Embryonic facial prominence (tissue), 1 donor: ENCODE results near the gene GRID1.

Experiments used
- DNase-seq: peaks from one replicate; pipeline ENCODE4 v3.0.0-alpha.2; 2016; ENCODE audit errors: extremely low spot score

GRID1 gene

DNA sequence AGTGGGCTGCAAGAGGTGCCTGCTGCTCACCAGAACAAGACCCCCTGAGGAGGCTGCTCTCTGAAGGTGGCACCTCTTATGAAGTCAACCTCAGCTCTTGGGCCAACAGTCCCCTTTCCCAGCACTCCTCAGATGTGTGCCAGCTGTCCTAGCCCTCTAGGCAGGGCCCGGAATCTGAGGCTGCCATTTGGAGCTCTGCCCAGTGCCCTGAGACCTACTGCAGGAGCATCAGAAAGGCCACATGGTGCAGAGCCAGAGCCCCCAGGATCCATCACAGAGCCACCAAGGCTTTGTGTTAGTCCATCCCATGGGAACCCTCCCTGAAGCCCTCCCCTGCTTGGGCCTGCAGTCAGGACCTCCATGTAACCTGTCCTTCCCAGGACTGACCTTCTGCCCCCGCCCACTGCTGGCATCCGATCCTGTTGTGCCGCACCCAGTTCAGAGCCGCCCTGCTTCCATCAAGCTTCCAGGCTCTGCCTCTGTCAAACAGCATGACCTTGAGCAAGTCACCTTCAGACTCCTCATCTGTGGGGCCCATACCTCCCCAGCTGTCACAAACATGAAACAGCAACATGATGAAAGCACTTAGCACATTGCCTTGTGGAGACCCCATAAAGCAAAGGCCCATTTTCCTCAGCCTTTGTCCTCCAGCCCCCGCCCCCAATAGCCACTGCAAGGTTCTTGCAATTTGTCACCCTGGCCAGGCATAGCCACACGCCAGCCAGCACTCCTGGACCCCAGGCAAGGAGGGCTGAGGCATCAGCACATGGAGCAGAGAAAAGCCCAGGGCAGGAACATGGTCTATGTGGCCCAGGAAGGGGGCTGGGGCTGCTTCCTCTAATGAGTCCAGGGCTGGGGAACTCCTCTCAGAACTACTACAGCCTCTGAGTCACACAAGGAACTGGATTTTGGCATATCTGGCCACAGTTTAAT, 51.7 kb downstream of the GRID1 start:
- DNase-seq, result no peak

DNA sequence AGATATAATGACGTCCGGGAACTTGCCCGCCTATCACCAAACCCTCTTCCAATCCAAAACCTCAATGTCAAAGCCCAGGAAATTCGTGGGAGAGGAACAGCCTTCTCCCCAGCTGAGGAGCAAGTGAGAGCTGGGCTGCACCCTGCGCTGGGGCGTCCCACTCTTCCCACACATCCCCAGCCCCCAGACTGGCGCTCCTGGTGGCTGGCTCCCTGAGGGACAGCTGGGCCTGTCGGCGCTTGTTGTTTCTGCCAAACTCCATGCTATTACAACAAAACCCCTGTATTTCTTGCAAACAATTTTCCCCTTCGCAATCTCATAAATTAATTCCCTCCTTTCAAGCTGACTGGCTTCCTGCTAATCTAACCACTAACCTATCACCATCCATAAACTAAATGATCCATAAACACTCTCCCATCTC, 53.0 kb downstream of the GRID1 start:
- no peak for DNase-seq

DNA sequence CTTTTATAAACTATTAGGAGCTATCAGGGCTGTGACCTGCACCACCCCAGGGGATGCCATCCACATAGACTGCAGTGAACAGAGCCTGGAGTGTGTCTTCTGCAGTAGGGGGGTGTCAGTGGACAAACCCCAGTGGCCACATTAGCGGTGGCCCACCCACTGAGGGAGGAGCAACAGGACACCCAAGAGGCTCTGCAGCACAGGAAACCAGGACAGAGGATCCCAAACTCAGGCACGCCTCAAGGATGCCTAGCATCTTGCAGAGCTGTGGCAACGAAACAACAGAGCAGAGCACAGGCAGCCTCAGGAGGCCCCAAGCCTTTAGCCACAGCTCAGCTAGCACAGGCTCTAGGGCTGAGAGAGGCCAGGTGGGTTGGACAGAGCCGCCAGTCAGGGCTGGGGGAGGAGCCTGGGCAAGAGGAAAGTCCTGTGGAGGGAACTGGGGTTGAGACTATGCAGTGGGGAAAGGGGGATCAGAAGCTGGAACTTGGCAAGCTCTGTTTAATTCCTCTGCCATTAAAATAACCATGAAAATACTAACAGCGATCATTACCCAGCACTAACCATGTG, 53.8 kb downstream of the GRID1 start:
- DNase-seq, result no peak

DNA sequence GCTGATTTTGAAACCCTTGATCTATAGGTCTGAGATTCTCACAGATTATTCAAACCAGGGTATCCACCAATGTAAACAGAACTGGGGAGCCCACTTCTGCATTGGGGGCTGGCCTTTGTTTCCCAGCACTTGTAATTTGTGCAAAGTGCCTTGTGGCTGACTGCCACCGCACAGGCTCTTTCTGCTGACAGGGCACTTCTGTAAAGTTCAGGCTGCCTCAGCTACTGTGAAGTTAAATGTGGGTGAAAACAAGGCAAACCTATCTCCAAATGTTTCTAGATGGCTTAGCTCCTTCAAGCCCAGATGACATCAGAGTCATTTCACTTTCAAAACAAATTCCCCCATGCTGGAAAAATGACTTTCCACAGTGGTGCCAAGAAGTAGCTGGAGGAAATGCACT, 54.7 kb downstream of the GRID1 start:
- no peak for DNase-seq

DNA sequence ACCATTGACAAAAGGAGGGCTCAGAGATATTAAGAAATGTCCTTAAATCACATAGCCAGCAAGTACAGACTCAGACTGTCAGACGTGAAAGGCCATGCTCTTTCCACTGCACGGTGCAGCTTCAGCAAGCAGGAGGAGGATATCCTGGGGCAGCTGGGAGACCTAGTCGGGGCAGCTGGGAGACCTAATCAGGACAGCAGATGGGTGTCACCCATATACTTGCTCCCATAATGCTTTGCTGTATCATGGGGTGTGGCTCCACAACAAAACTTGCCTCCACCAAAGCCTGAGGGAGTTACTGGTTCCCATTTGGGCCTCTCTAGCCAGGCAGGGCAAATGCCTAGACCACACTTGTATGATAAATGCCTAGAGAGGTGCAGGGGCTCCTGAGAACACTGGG, 55.4 kb downstream of the GRID1 start:
- DNase-seq, result no peak

DNA sequence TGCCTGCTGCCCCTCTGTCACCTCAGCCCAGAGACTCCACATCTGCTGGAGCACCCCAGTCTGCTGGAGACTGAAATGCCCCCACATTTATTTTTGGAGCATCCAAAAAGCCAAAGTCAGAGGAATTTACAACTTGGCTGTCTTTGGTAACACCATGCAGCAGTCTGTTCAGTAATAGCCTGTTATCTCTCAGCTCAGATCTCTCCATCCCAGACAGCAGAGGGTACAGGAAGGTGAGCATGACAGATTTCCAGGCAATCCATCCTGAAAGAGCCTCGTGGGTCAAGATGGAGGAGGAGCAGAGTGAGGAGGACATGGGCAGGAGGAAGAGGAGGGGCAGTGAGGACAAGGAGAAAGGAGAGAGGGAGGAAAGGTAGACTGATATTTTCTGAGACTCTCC, 55.9 kb downstream of the GRID1 start:
- no peak for DNase-seq

DNA sequence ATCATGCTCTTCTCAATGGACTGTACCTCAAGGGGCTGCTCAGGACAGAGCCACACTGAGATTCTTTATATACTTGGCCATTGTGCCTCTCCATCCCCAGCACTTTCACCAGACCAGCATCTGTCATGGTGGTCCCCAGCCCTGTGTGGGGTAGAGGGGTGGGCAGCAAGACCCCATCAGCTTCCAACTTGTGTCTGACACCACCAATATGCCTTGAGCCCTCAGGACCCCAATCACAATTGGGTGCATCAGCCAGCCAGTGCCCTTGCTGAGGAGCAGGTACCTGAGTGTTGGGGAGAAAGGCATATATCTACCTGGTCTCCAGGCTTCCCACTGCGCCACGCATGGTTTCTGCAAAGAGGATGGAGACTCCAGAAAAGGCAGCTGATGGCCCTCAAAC, 56.3 kb downstream of the GRID1 start:
- DNase-seq, result no peak

DNA sequence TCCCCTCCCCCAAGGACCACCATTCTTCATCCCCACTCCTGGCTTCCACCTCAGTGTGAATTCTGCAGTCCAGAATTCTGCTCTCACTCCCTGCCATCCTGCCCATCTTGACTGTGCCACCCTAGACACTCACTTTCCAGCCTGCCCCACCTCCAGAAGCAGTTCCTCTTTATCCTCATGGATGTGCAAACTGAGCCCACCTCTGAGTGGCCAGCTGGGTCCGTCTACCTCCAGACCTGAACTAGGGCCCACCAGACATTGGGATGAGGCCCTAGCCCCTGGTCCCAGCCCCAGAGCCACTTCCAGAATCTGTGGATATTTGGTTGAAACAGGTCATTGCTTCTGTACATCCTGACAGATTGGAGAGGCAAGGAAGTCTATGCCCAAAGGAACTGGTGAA, 58.5 kb downstream of the GRID1 start:
- DNase-seq, result no peak

DNA sequence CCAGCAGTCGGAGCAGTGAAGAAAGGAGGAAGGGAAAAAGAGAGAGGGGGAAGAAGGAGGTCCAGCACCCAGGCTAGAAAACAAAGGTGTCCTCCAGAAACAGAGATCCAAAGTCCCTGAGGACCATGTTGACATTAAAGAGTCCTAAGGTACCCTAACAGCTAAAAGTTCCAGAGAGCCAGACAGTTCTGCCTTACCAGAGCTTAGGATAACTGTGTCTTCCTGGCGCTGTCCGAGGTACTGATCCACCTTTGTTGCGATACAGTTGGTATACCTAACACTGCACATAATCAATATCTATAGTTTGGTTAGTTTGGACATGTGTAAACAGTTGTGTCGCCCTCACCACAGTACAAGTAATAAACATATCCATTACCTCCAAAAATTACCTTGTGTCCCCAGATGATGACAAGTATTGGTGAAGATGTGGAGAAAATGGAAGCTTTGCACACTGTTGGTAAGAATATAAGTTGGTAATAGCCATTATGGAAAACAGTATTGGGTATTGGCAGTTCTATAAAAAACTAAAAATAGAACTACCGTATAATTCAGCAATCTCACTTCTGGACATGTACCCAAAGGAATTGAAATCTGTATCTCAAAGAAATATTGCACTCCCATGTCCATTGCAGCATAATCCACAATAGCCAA, 59.8 kb downstream of the GRID1 start:
- no peak for DNase-seq

DNA sequence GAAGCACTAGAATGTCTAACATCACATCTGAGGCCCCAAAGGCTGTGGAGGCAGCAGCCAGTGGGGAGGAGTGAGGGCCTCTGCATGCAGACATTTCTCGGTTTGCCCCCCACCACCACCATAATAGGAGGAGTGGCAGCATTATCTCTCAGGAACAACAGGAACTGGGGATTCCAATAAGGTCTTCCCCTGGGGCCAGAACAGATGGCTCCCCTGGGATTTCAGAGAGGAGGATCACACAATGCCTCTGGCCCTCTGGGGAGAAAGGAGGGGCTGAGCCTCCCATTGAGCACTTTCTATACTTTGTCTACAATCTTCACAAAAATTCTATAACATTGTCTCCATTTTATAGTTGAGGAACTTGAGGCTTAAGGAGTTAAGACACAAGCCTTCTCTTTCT, 61.1 kb downstream of the GRID1 start:
- no peak for DNase-seq

DNA sequence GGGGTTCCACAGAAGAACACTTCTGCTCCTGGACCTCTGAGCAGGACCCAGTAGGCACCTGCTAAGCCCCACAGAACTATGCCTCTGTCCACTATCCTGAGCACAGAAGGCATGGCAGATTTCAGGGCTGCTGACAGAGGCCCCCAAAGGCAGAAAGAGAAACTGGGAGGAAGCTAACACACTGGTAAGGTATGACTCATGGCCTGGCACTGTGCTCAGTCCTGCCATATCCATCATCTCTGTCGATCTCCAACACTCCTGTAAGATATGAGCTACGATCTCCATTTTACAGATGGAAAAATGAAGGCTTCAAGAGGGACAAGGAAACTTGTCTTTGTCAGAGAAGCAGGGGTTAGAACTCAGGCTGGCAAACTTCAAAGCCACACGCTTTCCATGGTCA, 62.2 kb downstream of the GRID1 start:
- DNase-seq, result no peak

DNA sequence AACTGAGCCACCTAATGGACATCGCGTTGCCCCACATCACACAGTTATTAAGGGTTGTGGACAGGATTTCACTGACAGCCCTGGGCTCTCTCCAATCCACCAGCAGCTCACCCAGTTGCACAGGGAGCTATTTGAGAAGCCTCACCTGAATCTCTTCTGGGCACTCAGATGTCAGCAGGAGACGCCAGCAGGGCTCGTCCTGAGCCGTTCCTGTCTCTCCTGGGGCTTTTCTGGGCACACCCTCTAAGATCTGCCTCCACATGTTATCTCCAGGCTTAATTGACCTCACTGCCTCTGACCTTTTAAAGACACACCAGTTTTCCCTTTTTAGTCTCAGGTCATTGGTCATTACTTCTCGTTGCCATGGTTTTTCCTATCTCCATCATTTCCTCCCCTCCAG, 63.0 kb downstream of the GRID1 start:
- DNase-seq, result no peak

DNA sequence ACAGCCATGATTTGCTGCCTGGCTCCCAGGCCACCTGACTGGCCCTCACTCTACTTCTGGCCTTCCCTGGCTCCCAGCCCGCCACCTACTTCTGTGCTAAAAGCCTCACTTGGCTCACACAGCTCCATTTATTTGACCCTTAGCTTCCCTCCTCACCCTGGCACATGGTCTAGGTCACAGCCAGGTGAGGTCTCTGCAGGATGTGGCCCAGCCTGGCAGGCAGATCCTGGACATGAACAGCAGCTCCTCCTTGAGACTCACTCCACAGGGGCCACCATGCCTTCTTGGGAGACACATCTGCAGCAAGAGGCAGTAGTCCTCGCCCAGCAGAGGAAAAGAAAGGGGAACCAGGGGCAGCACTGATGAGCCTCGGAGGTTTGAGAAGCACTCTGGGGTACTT, 64.6 kb downstream of the GRID1 start:
- DNase-seq, result no peak

DNA sequence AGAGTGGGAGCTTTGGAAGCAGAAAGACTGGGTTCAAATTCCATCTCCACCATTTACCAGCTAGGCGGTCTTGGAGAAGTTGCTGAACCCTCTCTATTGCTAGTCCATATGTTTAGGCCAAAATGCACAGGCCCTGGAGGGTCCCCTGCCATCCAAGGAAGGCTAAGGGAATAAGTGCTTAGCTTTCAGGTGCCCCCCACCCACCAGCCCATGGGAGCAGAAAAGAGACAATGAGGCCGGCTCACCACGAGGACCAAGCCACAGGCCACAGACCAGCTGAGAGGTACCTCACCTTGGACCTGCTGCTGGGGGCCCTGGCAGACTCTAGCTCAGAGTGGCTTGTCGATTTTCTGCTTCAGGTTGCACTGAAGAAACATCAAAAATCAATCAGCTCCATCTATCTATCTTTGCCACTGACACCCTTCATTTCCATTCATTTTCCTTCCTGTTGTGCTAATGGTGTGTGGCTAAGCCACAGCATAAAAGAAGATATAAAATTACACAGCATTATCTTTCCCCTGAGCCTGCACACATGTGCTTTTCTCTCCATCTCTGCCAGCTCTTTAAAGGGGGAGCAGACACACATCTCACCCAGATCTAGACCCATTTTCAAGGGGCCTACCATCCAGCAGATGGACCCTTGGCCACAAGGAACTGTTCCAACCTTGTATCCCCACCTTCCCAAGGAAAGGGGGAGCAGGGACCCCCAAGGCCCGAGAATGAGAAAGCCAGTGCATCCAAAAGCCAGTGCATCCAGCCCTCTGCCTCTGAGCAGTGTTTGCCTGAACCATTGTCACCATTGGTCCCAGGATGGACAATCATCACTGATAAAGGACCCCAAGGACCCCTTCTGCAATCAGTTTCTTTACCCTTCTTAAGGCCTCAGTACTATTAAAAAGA, 65.4 kb downstream of the GRID1 start:
- no peak for DNase-seq

DNA sequence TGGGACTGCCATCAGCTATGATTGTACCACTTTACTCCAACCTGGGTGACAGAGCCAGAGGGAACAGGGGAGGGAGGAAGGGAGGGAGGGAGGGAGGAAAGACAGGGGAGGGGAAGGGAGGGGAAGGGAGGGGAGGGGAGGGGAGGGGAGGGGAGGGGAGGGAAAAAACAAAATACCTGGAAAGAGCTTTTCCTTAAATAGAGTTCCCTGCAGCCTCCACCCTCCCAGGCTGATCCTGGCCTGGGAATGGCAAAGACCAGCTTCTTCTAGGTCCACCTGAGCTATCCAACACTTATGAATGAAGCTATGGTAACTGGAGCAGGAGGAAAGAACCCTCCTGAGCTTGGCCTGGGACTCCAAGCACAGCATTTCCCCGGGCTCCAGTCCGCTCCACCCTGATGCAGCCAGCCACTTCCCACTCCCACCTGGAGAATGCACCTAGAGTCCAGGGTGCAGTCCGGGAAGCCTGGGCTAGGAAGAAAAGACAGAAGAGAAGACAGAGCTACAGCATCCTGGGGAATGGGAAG, 66.1 kb downstream of the GRID1 start:
- DNase-seq, result no peak

DNA sequence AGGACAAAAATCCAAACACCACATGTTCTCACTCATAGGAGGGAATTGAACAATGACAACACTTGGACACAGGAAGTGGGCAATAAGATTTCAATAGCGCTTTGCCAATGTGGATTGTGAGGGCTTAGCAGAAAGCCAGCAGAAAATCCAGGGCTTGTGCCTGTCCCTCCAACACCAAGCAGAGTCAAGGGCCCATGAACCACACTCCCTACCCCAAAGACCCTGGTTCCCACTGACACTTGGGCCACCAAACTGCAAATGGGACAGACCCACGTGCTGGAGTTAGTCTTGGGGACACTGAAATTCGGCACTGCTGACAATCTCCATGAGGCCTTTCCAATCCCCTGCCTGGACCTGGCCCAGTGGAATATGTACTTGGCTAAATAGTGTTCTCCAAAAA, 67.0 kb downstream of the GRID1 start:
- no peak for DNase-seq

DNA sequence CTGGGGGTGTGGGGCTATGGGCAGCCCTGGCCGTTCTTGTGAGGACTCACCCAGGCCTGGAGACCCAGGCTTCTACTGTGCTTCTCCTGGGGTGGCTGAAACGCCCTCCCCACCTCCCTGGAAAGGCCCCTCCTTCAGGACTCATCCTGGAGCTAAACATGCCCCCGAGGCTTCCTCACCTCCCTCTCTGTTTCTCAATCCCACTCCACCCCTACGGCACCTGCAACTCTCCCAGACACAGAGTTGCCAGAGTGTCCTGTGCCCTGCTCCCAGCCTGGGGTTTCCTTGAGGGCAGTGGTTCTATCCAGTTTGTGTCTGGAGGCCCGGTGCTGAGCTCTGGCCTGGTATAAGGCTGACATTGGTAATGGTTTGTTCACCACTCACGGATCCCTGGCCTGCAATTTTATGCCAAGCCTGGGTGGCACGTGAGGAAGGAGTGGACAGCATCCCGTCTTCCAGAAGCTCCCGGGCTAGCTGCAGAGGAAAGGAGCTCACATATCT, 68.0 kb downstream of the GRID1 start:
- DNase-seq, result no peak

DNA sequence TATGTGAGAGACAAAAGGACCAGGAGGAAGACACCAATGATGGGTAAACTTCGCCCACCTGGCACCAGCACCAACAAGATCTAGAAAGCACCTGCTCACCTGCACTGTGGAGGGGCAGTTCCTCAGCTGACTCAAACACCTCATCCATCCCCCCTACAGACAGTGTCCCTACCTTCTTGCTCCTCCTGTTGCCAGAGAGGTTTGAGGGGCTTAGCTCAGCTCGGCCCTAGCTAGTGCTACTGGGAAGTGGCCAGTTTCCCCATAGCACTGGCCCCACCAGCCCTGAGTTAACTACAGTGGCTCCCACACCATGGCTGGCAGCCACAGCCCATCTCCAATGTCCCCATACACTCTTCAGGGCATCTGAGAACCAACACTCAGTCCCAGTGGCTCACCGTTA, 70.8 kb downstream of the GRID1 start:
- DNase-seq, result no peak

DNA sequence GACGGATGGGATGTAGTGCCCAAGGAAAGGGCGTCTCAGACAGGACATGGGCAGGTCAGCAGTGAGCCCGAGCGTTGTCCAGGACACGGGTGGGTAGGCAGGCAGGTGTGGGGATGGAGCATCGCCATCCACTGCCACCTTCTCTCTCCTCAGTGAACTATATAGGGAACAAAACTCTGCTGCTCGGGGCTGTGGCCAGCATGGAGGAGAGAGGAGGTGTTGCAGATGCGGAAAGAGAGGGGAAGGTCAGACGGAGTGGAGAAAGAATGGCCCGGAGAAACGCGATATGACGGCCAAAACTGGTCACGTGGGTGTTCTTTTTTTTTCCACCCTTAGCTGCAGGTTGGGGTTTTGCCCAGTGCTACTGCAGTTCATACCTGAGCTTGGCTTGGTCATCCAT, 71.2 kb downstream of the GRID1 start:
- no peak for DNase-seq

DNA sequence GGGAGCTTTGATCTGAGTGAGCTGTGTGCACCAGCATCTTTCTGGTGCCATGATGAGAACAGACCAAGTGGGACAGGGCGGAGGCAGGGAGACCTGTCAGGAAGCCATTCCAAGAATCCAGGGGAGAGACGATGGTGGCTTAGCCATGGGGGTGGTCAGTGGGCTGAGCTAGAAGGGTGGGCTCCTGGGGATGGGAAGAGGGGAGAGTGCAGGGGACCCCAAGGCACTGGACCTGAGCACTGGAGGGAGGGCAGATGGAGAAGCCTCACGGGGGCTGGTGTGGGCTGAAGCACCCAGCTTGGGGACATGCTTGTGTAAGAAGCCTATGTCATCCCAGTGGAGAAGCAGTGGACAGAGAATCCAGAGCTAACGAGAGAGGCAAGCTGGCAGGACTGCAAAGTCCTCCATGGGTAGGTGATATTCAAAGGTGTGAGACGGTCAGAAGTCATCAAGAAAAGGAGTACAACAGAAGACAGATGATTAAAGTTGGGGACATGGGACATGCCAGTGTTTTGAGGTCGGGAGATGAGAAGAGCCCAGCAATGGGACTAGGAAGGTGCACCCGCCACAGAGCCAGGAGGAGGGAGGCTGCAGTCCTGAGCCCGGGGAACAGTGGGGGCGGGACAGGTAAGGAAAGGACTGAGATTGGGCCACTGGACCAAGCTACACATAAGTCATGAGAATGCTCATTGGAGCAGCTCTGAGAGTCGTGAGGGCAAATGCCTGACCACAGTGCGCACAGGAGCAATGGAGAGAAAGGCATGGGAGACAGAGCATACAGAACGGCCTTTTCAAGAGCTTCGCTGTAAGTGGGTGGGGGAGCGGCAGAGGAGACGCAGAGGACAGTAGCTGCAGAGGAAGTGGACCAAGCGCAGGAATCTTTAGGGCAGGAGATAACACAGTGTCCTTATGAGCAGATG, 72.0 kb downstream of the GRID1 start:
- no peak for DNase-seq
